Measurements from ENCODE around the gene ZNF451.

The ZNF451 gene

GRCh38 chr6:57147955-57148858 lies 58.2 kb downstream of the ZNF451 start:
- DNase-seq (ENCODE audit: low spot score), result no peak

DNA sequence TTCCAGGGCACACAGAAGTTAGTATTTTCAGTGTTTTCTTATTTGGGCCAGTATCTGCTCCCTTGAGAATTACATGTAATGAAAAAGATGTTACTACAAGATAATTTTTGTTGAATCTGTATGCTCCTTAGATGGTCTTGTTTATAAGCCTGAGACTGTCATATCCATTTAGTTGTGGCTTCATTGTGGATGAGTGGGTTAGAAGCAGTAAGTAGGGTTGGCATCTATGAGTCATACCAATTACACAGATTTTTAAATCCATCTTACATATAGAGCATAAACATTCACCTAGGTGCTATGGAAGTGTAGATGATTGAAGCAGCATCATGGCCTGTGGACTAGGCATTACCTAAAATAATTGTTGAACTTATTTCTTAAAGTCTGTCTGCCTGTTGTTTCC lies 68.7 kb downstream of the ZNF451 start:
- DNase-seq (ENCODE audit: low spot score), result no peak

GRCh38 chr6:57159127-57159526 lies 69.1 kb downstream of the ZNF451 start:
- no peak for DNase-seq (ENCODE audit: low spot score)

- DNase-seq (ENCODE audit: low spot score), result no peak
These were observed 72.0 kb downstream of the ZNF451 start for GRCh38 chr6:57162028-57162427.

- no peak for DNase-seq (ENCODE audit: low spot score)
These were observed 72.5 kb downstream of the ZNF451 start for GRCh38 chr6:57162516-57162915.

GRCh38 chr6:57163956-57164355 lies 74.0 kb downstream of the ZNF451 start:
- no peak for DNase-seq (ENCODE audit: low spot score)

DNA sequence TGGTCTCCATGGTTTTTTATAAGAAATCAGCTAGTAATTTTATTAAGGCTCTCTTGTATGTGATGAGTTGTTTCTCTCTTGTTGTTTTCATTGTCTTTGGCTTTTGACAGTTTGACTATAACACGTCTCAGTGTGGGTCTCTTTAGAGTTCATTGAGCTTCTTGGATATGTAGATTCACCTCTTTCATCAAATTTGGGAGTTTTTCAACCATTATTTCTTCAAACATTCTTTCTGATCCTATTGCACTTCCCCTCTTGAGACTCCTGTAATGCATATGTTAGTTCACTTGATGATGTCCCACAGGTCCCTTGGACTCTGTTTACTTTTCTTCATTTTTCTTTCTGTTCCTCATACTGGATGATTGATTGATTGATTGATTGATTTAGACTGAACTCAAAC lies 75.1 kb downstream of the ZNF451 start:
- DNase-seq (ENCODE audit: low spot score), result no peak

DNA sequence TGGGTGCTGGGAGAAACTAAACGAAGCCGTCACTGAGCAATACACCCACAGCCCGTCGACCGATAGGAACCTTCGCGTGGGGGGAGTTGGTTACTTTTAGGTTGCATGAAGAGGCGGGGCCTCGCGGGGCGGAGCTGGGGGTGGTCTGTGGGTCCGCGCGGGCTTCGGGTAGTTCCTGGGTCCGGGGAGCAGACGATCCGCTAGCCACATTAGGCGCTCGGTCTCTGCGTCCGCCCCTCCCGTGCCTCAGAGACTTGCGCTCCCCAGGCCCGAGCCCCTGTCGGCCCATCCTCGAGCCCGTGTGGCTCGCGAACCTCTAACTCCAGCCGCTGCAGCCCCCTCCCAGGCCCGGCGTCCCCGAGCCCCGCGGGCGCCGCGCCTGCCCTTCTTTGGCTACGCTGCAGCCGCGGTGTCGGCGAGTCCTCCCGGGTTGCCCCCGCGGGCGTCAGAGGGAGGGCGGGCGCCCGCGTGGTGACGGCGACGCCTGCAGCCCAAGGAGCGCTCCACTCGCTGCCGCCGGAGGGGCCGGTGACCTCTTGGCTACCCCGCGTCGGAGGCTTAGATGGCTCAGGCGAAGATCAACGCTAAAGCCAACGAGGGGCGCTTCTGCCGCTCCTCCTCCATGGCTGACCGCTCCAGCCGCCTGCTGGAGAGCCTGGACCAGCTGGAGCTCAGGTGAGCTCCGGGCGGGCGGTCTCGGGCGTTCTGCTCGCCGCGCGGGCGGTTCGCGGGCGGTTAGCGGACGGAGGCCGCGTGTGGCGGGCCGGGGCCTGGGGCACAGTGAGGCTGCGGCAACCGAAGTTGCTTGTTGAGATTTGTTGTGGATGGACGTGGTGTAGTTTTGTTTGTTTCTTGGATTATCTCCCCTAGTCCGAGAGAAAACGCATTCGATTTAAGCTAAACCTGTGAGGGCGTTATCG lies 82.4 kb downstream of the ZNF451 start, which contains the start of gene BAG2:
Gene BAG2 (plus strand): TSS at position 191 of the 920 bp plus-strand sequence. CDS start 372 bp downstream, at position 563.
- DNase-seq (ENCODE audit: low spot score), result peak; percentile 56

DNA sequence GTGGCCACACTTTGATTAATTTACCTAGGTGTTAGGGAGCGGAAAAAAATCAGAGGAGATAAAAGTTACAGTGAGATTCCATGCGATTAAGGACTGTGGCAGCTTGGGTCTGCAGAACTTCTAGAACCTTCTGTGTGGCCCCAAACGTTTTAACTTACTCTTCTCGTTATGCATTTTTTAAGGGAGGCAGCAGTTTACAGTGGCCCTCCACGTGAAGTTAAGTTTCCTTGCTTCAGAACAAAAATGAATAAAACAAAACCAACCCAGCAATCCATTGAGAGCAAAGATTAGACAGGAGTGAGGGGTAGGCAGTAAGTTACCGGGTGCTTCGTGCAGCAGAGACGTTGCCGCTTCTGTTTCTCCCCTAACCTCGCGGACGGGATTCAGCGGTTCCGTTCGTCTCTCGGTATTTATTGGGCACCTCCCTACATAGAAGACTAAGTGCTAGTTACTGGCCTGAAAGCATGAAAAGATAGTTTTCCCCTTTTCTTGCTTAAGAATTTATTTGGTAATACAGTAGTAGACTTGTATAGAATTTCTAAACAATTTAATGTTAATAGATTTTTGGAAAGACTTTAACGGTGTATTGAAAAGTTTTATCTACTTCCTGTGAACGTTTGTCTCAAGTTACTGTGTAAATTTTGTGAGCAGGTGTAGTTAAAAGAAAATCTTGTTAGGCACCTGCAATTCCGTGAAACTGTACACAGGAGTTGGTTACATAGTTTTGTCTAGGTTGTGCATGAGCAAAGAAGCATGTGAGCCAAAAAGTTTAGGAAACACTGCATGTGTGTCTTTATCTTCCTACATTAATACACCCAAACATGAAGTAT lies 83.3 kb downstream of the ZNF451 start:
- peak; percentile 16 for DNase-seq (ENCODE audit: low spot score)

DNA sequence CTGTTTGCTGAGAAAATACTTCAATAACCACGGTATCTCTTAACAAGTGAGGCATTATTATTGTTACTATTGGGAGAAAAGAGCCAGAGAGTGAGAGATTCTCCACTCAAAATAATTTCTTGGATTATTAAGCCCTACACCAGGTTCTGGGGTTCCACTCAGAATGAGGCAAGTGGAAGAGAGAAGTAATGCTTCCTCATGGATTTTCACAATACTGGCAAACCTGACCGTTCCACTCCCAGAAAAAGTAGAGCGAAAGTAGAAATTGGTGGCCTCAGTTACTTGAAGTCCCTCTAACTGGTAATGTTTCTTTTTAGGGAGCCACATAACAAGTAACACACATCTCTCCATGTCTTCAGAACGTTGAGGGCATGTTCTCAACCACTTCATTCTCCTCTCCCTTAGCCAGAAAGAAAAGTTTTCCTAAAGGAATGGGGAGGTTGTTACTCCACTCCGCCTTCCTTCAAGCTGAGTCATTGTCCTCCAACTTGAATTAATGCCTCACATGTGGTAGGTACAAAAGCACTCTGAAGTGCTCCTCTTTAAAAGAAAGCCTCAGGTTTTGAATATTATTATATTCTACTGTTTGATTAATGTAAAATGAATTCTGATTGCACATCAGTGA lies 84.0 kb downstream of the ZNF451 start:
- DNase-seq (ENCODE audit: low spot score), result no peak

GRCh38 chr6:57174511-57174907 lies 84.5 kb downstream of the ZNF451 start:
- DNase-seq (ENCODE audit: low spot score), result no peak

DNA sequence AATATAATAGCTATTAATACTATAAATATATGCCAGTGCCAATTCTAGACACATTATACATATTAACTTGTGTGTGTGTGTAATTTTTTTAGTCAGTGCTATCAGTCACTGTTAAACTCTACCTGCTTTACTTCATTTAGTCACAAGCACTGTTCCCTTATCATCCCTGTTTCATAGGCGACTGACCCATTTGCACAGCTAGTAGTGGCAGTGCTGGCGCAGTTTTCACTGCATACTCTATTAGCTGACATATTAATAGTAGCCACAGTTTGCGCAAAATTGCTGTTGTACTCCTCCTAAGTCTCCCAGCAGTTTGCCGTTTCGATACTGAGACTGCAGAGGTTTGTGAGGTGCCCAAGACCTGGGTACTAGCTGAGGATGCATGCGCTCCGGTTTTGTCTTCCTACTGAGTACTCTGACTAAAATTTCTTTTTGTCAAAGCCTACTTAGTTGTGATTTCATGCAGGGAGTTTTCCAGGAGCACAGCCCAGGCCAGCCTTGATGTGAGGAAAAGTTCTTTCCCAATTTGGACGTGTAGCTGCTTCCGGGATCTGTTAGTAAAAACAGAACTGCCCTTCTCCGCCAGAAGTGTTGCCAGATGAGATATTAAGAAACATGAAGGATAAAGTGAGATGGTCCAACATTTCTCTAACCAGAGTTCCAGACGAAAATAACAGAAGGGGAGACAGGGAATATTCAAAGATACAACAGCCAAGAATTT lies 87.7 kb downstream of the ZNF451 start:
- DNase-seq (ENCODE audit: low spot score), result no peak

GRCh38 chr6:57180596-57180995 lies 90.6 kb downstream of the ZNF451 start:
- DNase-seq (ENCODE audit: low spot score), result no peak

- DNase-seq (ENCODE audit: low spot score), result no peak
These were observed 92.0 kb downstream of the ZNF451 start for GRCh38 chr6:57182017-57182432.

GRCh38 chr6:57183336-57183735 lies 93.3 kb downstream of the ZNF451 start:
- DNase-seq (ENCODE audit: low spot score), result no peak

GRCh38 chr6:57190140-57190539 lies 100.2 kb downstream of the ZNF451 start:
- no peak for DNase-seq (ENCODE audit: low spot score)

- DNase-seq (ENCODE audit: low spot score), result no peak
These were observed 103.2 kb downstream of the ZNF451 start for GRCh38 chr6:57193177-57193576.

DNA sequence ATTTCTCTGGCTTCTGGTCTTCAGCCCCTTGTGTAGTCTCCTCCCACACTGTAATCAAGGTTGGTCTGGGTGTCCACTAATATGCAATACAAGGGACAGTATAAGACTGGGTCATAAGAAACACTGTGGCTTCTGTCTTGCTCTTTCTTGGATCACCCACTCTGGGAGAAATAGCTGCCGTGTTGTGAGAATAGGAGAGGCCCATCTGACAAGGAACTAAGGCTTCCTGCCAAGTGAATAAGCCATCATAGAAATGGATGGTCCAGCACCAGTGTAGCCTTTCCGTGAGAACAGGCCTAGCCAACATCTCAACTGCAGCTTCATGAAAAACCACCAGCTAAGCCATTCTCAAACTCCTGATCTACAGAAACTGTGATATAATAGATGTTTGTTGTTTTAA lies 105.5 kb downstream of the ZNF451 start:
- DNase-seq (ENCODE audit: low spot score), result no peak

DNA sequence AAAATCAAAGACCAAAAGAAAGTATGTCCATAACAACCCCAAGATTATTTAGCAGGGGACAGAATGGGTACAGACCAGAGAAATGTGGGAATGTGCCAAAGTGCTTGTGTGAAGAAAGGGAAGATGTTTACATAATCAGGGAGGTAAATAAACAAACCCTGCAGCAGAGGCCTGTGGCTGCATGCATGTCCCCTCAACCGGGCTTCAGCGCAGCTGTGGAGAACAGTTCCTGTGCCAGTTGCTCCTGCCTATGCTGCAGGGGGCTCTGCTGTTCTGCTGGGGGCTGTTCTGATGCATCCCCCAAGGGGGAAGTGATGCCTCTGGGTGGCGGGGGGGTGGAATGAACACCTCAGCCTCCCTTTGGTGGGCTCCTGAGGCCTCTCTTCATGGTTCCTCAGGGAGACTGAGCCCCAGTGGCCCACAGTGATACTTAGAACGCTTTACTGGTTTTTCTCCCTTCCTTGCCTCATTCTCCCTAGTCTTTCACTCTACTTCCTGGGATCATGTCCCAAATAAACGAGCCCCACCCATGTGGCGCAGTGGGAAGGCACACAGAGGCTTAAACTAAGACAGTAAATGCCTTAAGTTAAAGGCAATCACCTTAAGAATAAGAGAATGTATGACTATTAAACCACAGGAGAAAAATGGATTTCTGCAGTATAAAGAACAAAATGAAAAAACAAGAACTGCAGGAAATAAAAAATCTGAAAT lies 109.1 kb downstream of the ZNF451 start:
- DNase-seq (ENCODE audit: low spot score), result no peak

- no peak for DNase-seq (ENCODE audit: low spot score)
These were observed 111.7 kb downstream of the ZNF451 start for GRCh38 chr6:57201718-57202117.
